Lower leg skin (tissue), 3 donors: ENCODE results near the gene RAD21L1.

Experiments
- CTCF ChIP-seq, 3 donors: fragments of 450-650 bp; IDR thresholded peaks; one replicate each; pipeline ENCODE4 v1.5.1; 2016; ENCODE audit warnings: antibody characterized with exemption in 3 of 3, mild to moderate bottlenecking in 3 of 3, moderate library complexity in 2 of 3
- POLR2A ChIP-seq, 2 donors: fragments of 450-650 bp; IDR thresholded peaks; one replicate each; pipeline ENCODE4 v1.6.1; 2016 to 2017; ENCODE audit warnings: antibody characterized with exemption in 2 of 2, mild to moderate bottlenecking in 1 of 2, moderate library complexity in 1 of 2

- TF ChIP-seq CTCF (IDR thresholded peaks at IDR 0.05) (no peak), POLR2A (IDR thresholded peaks at IDR 0.05) (no peak)
Measured at GRCh38 chr20:1210501-1210900, 15.3 kb upstream of the RAD21L1 start.
